ENCODE measurements around the gene MSRB2. TPM values are rescaled to one million over a fixed set of nuclear protein-coding genes. Genes with fewer than 3 reads are reported as not detected.
A peak's percentile ranks its signal among the peaks of the same experiment; 100 is the strongest.

MSRB2 gene
- total RNA-seq, 6 donors from 2014 or later = 9.6 to 19.9 (median 16.9) TPM

- no peak overlapping the region for H3K27ac ChIP-seq
- TF ChIP-seq EP300 (IDR thresholded peaks at IDR 0.05) = no peak
- no peak for TF ChIP-seq POLR2A (IDR thresholded peaks at IDR 0.05)
- TF ChIP-seq, protein P1, sequence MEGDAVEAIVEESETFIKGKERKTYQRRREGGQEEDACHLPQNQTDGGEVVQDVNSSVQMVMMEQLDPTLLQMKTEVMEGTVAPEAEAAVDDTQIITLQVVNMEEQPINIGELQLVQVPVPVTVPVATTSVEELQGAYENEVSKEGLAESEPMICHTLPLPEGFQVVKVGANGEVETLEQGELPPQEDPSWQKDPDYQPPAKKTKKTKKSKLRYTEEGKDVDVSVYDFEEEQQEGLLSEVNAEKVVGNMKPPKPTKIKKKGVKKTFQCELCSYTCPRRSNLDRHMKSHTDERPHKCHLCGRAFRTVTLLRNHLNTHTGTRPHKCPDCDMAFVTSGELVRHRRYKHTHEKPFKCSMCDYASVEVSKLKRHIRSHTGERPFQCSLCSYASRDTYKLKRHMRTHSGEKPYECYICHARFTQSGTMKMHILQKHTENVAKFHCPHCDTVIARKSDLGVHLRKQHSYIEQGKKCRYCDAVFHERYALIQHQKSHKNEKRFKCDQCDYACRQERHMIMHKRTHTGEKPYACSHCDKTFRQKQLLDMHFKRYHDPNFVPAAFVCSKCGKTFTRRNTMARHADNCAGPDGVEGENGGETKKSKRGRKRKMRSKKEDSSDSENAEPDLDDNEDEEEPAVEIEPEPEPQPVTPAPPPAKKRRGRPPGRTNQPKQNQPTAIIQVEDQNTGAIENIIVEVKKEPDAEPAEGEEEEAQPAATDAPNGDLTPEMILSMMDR (IDR thresholded peaks at IDR 0.05) = no peak
- TF ChIP-seq POLR2AphosphoS5 (IDR thresholded peaks at IDR 0.05) = no peak
- no peak for ATAC-seq (ENCODE audit: low FRiP score in 2 of 2)
- H3K4me1 ChIP-seq = peaks cover 2 to 7% (median 4%) of the 10 kb centered on the region in 4 donors
- 83% methylated on average over 7 of the region's 7 CpGs for WGBS, 2 donors
- no peaks in the 10 kb centered on the region for H3K36me3 ChIP-seq
- H3K4me3 ChIP-seq = no peak overlapping the region
- DNase-seq = no peak
- H3K27me3 ChIP-seq = no peaks in the 10 kb centered on the region
- H3K9me3 ChIP-seq = no peaks in the 10 kb centered on the region
Measured at GRCh38 chr10:23155169-23155568, 59.8 kb downstream of the MSRB2 start.

DNA sequence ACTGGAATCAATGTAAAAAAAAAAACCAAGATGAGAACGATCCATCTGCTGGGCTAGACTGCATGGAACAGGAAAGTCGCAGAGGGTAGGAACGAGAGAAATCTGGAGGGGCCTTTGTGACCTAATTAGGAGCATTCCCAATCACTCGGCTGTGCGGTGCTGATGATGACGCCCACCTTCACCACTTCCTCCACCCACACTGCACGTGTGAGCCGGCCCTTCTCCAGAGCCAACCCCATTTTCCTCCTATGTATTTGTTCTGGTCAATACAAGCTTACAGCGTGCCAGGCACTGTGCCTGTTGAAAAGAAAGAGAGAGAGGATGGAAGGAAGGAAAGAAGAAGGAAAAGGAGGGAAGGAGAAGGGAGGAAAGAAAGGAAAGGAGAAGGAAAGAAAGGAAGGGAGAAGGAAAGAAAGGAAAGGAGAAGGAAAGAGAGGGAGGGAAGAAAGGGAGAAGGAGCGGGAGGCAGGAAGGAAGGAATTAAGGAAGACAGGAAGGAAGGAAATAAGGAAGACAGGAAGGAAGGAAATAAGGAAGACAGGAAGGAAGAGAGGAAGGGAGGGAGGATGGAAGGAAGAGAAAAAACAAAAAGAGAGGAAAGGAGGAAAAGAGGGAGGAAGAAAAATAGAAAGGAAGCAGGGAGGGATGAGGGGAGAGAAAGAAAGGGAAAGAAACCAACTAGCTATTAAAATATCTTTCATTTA is 61.2 kb downstream of the MSRB2 start:
- Histone ChIP-seq H3K36me3 (no peaks in the 10 kb centered on the region), H3K4me3 (no peak overlapping the region), H3K27me3 (no peaks in the 10 kb centered on the region), H3K27ac (no peak overlapping the region), H3K4me1 (peaks cover 2 to 7% (median 4%) of the 10 kb centered on the region in 4 donors), H3K9me3 (no peaks in the 10 kb centered on the region)
- ATAC-seq (ENCODE audit: low FRiP score in 2 of 2) (no peak), DNase-seq (no peak)
- WGBS, 2 donors = 56 to 58% methylated on average over 10 of the region's 10 CpGs
- TF ChIP-seq, protein P1 (IDR thresholded peaks at IDR 0.05) = no peak
- TF ChIP-seq POLR2AphosphoS5 (IDR thresholded peaks at IDR 0.05) (no peak), EP300 (IDR thresholded peaks at IDR 0.05) (no peak)

DNA sequence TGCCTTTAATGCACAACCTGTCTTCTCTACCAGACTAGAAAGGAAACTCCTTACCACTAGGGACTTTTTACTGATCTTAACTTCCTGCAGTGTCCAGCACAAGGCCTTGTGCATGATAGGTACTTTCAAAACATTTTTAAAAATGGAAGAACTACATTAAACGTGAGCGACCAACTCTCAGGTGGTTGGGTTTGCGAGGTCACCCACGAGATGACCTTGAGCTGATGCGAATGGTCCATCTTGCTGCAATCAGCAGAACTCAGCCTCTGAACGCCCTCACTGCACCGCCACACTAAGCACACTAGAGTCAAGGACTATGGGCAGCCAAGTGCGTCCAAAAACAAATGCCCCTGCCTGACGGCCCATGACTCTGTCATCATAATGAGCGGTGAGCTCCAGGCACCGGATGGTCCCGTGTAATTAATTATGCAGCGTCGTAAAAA is 61.9 kb downstream of the MSRB2 start:
- Histone ChIP-seq H3K4me3 (no peak overlapping the region), H3K27ac (no peak overlapping the region), H3K9me3 (no peaks in the 10 kb centered on the region), H3K27me3 (no peaks in the 10 kb centered on the region), H3K4me1 (peaks cover 2 to 7% (median 4%) of the 10 kb centered on the region in 4 donors), H3K36me3 (no peaks in the 10 kb centered on the region)
- ATAC-seq (ENCODE audit: low FRiP score in 2 of 2) = no peak
- no peak for DNase-seq
- TF ChIP-seq POLR2AphosphoS5 (IDR thresholded peaks at IDR 0.05) (no peak), EP300 (IDR thresholded peaks at IDR 0.05) (no peak), POLR2A (IDR thresholded peaks at IDR 0.05) (no peak)
- TF ChIP-seq, protein P1 (IDR thresholded peaks at IDR 0.05) = no peak
- WGBS, 2 donors = 57 to 64% methylated on average over 12 to 14 of the region's 14 CpGs

- Histone ChIP-seq H3K27ac (no peak overlapping the region), H3K27me3 (no peaks in the 10 kb centered on the region), H3K9me3 (no peaks in the 10 kb centered on the region), H3K36me3 (no peaks in the 10 kb centered on the region), H3K4me1 (peaks cover 2 to 7% (median 4%) of the 10 kb centered on the region in 4 donors), H3K4me3 (no peak overlapping the region)
- peak in 1 of 2 donors; percentile 62 for ATAC-seq (ENCODE audit: low FRiP score in 2 of 2)
- TF ChIP-seq POLR2AphosphoS5 (IDR thresholded peaks at IDR 0.05) (no peak), POLR2A (IDR thresholded peaks at IDR 0.05) (no peak), EP300 (IDR thresholded peaks at IDR 0.05) (no peak)
- TF ChIP-seq, protein P1 (IDR thresholded peaks at IDR 0.05) = no peak
- no peak for DNase-seq
- 36 to 45% methylated on average over 10 to 12 of the region's 12 CpGs for WGBS, 2 donors
Measured at GRCh38 chr10:23157691-23158369, 62.5 kb downstream of the MSRB2 start.
